Ovary (tissue), 3 donors: Measurements from ENCODE around the gene MCF2L.

Source experiments
- CTCF ChIP-seq, 3 donors: fragments of 450-650 bp in 2 of 3; fragments of 200-600 bp in 1 of 3; IDR thresholded peaks; one replicate each; pipeline versions ENCODE4 v1.5.1 to v1.8.0; 2016 to 2022; ENCODE audit warnings: antibody characterized with exemption in 3 of 3, mild to moderate bottlenecking in 1 of 3
- EP300 ChIP-seq: sonication (generic); formaldehyde crosslinking; IDR thresholded peaks from one replicate; pipeline ENCODE4 v1.6.1; 2017; ENCODE audit warnings: antibody characterized with exemption
- POLR2A ChIP-seq: fragments of 450-650 bp; IDR thresholded peaks from one replicate; pipeline ENCODE4 v1.6.1; 2017; ENCODE audit warnings: antibody characterized with exemption, mild to moderate bottlenecking, moderate library complexity
- donor health status: DM: no; HTN: no; CAD: no.

GRCh38 chr13:113069861-113070805 is 101.1 kb downstream of the MCF2L start:
- TF ChIP-seq EP300 (no peak), CTCF (IDR thresholded peaks at IDR 0.05) (no peak), POLR2A (no peak)
